Psoas muscle (tissue), 8 donors: ENCODE data around the gene PCDH19. TPM values are rescaled to one million over a fixed set of nuclear protein-coding genes. Genes with fewer than 3 reads are reported as not detected.

Experiments used
- ATAC-seq, 4 donors: fragments of 200-7000 bp; cut with Tn5 transposase; one replicate each; pipeline ENCODE4 v1.9.1; 2020; ENCODE audit warnings: moderate library complexity in 3 of 4, mild to moderate bottlenecking in 2 of 4
- DNase-seq, 2 donors: peaks; one replicate each; pipeline ENCODE4 v3.0.0-alpha.2; 2020
- H3K27ac ChIP-seq: fragments of 200-600 bp; one replicate; pipeline ENCODE4 v1.8.0; 2022
- H3K27me3 ChIP-seq, 3 donors: fragments of 200-600 bp in 1 of 3; one replicate each; pipeline versions ENCODE4 v1.6.1 to v1.8.0; 2013 to 2022; ENCODE audit warnings: low read length in 2 of 3, mild to moderate bottlenecking in 2 of 3, moderate library complexity in 1 of 3; ENCODE audit not compliant: insufficient read depth in 3 of 3
- H3K36me3 ChIP-seq, 2 donors: fragments of 200-600 bp in 1 of 2; one replicate each; pipeline versions ENCODE4 v1.6.1 to v1.8.0; 2013 to 2022; ENCODE audit warnings: low read depth in 1 of 2, mild to moderate bottlenecking in 1 of 2, moderate library complexity in 1 of 2; ENCODE audit not compliant: insufficient read depth in 1 of 2
- H3K4me1 ChIP-seq: fragments of 200-600 bp; one replicate; pipeline ENCODE4 v1.8.0; 2022
- H3K4me3 ChIP-seq: fragments of 200-600 bp; one replicate; pipeline ENCODE4 v1.8.0; 2022; ENCODE audit warnings: mild to moderate bottlenecking
- H3K9me3 ChIP-seq: fragments of 200-600 bp; one replicate; pipeline ENCODE4 v1.8.0; 2022
- CTCF ChIP-seq: fragments of 200-600 bp; IDR thresholded peaks from one replicate; pipeline ENCODE4 v1.8.0; 2022; ENCODE audit warnings: antibody characterized with exemption
- WGBS, 3 donors: extraction: QIAGEN DNeasy Blood & Tissue Kit; methylation state at CpG; one replicate each; pipeline versions ENCODE4 v1.1.6 to v1.1.7; 2013; 5-methylcytosine and 5-hydroxymethylcytosine counted together
- intact Hi-C, 2 donors: fragments of 100-400 bp; cut with DNase I; formaldehyde crosslinking; loops; one replicate each; pipeline versions ENCODE4 v1.11.0 to v1.14.2; 2022
- polyA plus RNA-seq, 3 donors: library from polyadenylated mRNA; stranded (reverse); fragments of 200-250 nt; gene quantifications; one replicate each; pipeline ENCODE4 v1.2.3, GENCODE V29; 2013
- total RNA-seq, 4 donors: library from RNA; stranded (reverse); fragmentation: NEBNext Ultra II Directional in 2 of 4; extraction: Animal tissue kit (Norgen Biotek cat#: 25700) in 2 of 4; gene quantifications; one replicate each; pipeline versions ENCODE4 v1.2.1 to v1.2.4, GENCODE V29; 2021 to 2023
- donor health status: healthy with polysubstance abuse.
- donor health status: DM: no; HTN: no; CAD: no; lungs with moderate emphysema.
- donor health status: Bipolar disorder and iron deficiency.
- donor health status: healthy.
- donor health status: DM: yes; HTN: yes; CAD: no.
- donor health status: DM: no; HTN: no; CAD: no.
- donor health status: DM: no; HTN: no; CAD: no.
- donor health status: DM: yes; HTN: yes; CAD: no.

Gene PCDH19
- total and polyA plus RNA-seq, 7 donors: 0.13 to 1.2 (median 0.40) TPM

GRCh38 chrX:100405424-100405823, 4.6 kb downstream of the PCDH19 start:
- no peaks in the 10 kb centered on the region for H3K4me1 ChIP-seq
- H3K4me3 ChIP-seq: no peak overlapping the region
- H3K9me3 ChIP-seq: no peaks in the 10 kb centered on the region
- ATAC-seq (no peak), DNase-seq (no peak)
- no peaks in the 10 kb centered on the region for H3K36me3 ChIP-seq
- intact Hi-C loops: no loop called here
- H3K27ac ChIP-seq: no peak overlapping the region
- peaks cover 0 to 87% (median 6%) of the 10 kb centered on the region in 3 donors for H3K27me3 ChIP-seq
- no peak for TF ChIP-seq CTCF

- peaks cover 0 to 87% (median 6%) of the 10 kb centered on the region in 3 donors for H3K27me3 ChIP-seq
- no peaks in the 10 kb centered on the region for H3K4me1 ChIP-seq
- WGBS, 3 donors: 42 to 63% (median 57%) methylated on average over 3 of the region's 3 CpGs
- intact Hi-C loops: no loop called here
- DNase-seq (no peak), ATAC-seq (no peak)
- H3K9me3 ChIP-seq: no peaks in the 10 kb centered on the region
- no peak overlapping the region for H3K4me3 ChIP-seq
- no peak overlapping the region for H3K27ac ChIP-seq
- TF ChIP-seq CTCF: no peak
- H3K36me3 ChIP-seq: no peaks in the 10 kb centered on the region
Measured at GRCh38 chrX:100404851-100405250, 5.2 kb downstream of the PCDH19 start.

- no peak for TF ChIP-seq CTCF
- ATAC-seq (no peak), DNase-seq (no peak)
- WGBS, 3 donors: 18 to 28% (median 24%) methylated on average over 6 of the region's 6 CpGs
- no peaks in the 10 kb centered on the region for H3K36me3 ChIP-seq
- H3K27ac ChIP-seq: no peak overlapping the region
- H3K9me3 ChIP-seq: no peaks in the 10 kb centered on the region
- H3K4me3 ChIP-seq: no peak overlapping the region
- peaks cover 0 to 39% (median 0%) of the 10 kb centered on the region in 3 donors for H3K27me3 ChIP-seq
- no peaks in the 10 kb centered on the region for H3K4me1 ChIP-seq
- intact Hi-C loops: no loop called here
Measured at GRCh38 chrX:100395781-100396180, 14.3 kb downstream of the PCDH19 start.

GRCh38 chrX:100381619-100382018, 28.5 kb downstream of the PCDH19 start:
- Histone ChIP-seq H3K27me3 (peaks cover 0 to 6% (median 0%) of the 10 kb centered on the region in 3 donors), H3K4me3 (no peak overlapping the region), H3K27ac (no peak overlapping the region), H3K4me1 (no peaks in the 10 kb centered on the region), H3K36me3 (no peaks in the 10 kb centered on the region), H3K9me3 (no peaks in the 10 kb centered on the region)
- WGBS, 3 donors: 43 to 68% (median 52%) methylated on average over 3 of the region's 3 CpGs
- intact Hi-C loops: no loop called here
- no peak for TF ChIP-seq CTCF
- ATAC-seq (no peak), DNase-seq (no peak)

GRCh38 chrX:100379388-100379986, 30.6 kb downstream of the PCDH19 start:
- Histone ChIP-seq H3K27ac (no peak overlapping the region), H3K36me3 (no peaks in the 10 kb centered on the region), H3K9me3 (no peaks in the 10 kb centered on the region), H3K4me1 (no peaks in the 10 kb centered on the region), H3K27me3 (peaks cover 0 to 6% (median 0%) of the 10 kb centered on the region in 3 donors), H3K4me3 (no peak overlapping the region)
- TF ChIP-seq CTCF: peak; percentile 36
- no peak for DNase-seq
- no peak for ATAC-seq
- intact Hi-C loops: no loop called here
- WGBS, 3 donors: 4 to 12% (median 6%) methylated on average over 7 of the region's 7 CpGs
